Neural progenitor cell (in vitro differentiated cells): Measurements from ENCODE around the gene SART1. TPM values are rescaled to one million over a fixed set of nuclear protein-coding genes. Genes with fewer than 3 reads are reported as not detected.
A peak's percentile ranks its signal among the peaks of the same experiment; 100 is the strongest.

Experiments
- DNase-seq: peaks from one replicate; pipeline ENCODE4 v3.0.0-alpha.2; 2016; ENCODE audit warnings: low spot score
- H2AFZ ChIP-seq: fragments of 200-600 bp; sonication (generic); replicated peaks from 2 replicates; pipeline ENCODE4 v1.6.1; 2016; ENCODE audit warnings: antibody characterized with exemption
- H3F3A ChIP-seq: fragments of 200-600 bp; sonication (generic); 2 replicates; pipeline ENCODE4 v1.6.1; 2016; ENCODE audit warnings: antibody characterized with exemption, low read depth
- H3K27ac ChIP-seq: fragments of 200-600 bp; sonication (generic); 2 replicates; pipeline ENCODE4 v1.5.1; 2016; ENCODE audit warnings: mild to moderate bottlenecking
- H3K27me3 ChIP-seq: fragments of 200-600 bp; sonication (generic); 2 replicates; pipeline ENCODE4 v1.6.1; 2016; ENCODE audit warnings: mild to moderate bottlenecking, moderate library complexity
- H3K36me3 ChIP-seq: fragments of 200-600 bp; sonication (generic); 2 replicates; pipeline ENCODE4 v1.5.1; 2016
- H3K4me1 ChIP-seq: fragments of 200-600 bp; sonication (generic); 2 replicates; pipeline ENCODE4 v1.6.1; 2016; ENCODE audit warnings: mixed run types
- H3K4me2 ChIP-seq: fragments of 200-600 bp; sonication (generic); 2 replicates; pipeline ENCODE4 v1.6.1; 2016
- H3K4me3 ChIP-seq: fragments of 200-600 bp; sonication (generic); 2 replicates; pipeline ENCODE4 v1.5.1; 2016
- H3K79me2 ChIP-seq: fragments of 200-600 bp; sonication (generic); 2 replicates; pipeline ENCODE4 v1.6.1; 2016; ENCODE audit warnings: low read depth
- H3K9ac ChIP-seq: fragments of 200-600 bp; sonication (generic); 2 replicates; pipeline ENCODE4 v1.6.1; 2016
- H3K9me3 ChIP-seq: fragments of 200-600 bp; sonication (generic); 2 replicates; pipeline ENCODE4 v1.5.1; 2016; ENCODE audit warnings: low read depth
- H4K20me1 ChIP-seq: fragments of 200-600 bp; sonication (generic); 2 replicates; pipeline ENCODE4 v1.6.1; 2016; ENCODE audit warnings: low read depth
- H3K27ac Mint-ChIP-seq: 3 replicates; pipeline ENCODE4 v1.8.0; 2021; ENCODE audit warnings: mixed read lengths
- H3K27me3 Mint-ChIP-seq: 2 replicates; pipeline ENCODE4 v1.8.0; 2022; ENCODE audit warnings: low read depth, mild to moderate bottlenecking, inconsistent platforms, moderate library complexity, mixed read lengths; ENCODE audit not compliant: insufficient read depth
- H3K36me3 Mint-ChIP-seq: 3 replicates; pipeline ENCODE4 v1.8.0; 2021; ENCODE audit warnings: mixed read lengths
- H3K4me1 Mint-ChIP-seq: 3 replicates; pipeline ENCODE4 v1.8.0; 2021; ENCODE audit warnings: mixed read lengths
- H3K4me3 Mint-ChIP-seq: 3 replicates; pipeline ENCODE4 v1.8.0; 2021; ENCODE audit warnings: mild to moderate bottlenecking, moderate library complexity, mixed read lengths
- H3K9me3 Mint-ChIP-seq: 3 replicates; pipeline ENCODE4 v1.8.0; 2020; ENCODE audit warnings: mixed read lengths
- EZH2 ChIP-seq: fragments of 200-600 bp; sonication (generic); IDR thresholded peaks from 2 replicates; pipeline ENCODE4 v1.6.1; 2017; ENCODE audit warnings: antibody characterized with exemption, mild to moderate bottlenecking, moderate library complexity
- EZH2phosphoT487 ChIP-seq: fragments of 200-600 bp; sonication (generic); IDR thresholded peaks from 2 replicates; pipeline ENCODE4 v1.6.1; 2017; ENCODE audit warnings: antibody characterized with exemption
- total RNA-seq: library from RNA; depleted of rRNA; stranded (reverse); fragments of >200 nt; gene quantifications from 2 replicates; pipeline ENCODE4 v1.2.3, GENCODE V29; 2015; ENCODE audit warnings: low replicate concordance
- TF ChIP-seq, protein P1 (sequence below): fragments of 200-600 bp; sonication (generic); IDR thresholded peaks from 2 replicates; pipeline ENCODE4 v1.5.1; 2017; ENCODE audit warnings: antibody characterized with exemption, mild to moderate bottlenecking

The SART1 gene
- total RNA-seq, 1 donor from 2014 or later = 8.6 TPM

DNA sequence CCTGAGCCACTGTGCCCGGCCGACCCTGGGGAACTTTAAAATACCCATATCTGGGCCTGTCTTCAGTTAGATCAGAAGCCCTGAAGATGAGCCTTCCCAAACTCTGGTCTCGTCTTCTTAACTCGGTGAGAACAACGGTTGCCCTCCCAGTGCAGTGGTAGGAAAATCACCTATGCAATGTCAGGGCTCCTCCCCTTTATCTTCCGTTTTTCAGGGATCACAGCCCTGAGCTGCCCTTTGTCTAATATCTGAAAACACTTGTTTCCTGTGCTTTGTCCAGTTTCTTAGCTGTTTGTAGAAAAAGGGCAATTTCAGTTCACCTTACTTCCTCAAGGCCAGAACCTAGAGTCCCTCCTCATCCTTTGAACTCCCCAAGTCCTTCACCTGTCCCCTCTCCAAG, 32.9 kb upstream of the SART1 start:
- H3K27ac Mint-ChIP-seq = peak overlapping the region; percentile 19
- Histone ChIP-seq H3K27ac (no peak overlapping the region), H3K4me2 (no peak overlapping the region), H3K36me3 (no peaks in the 10 kb centered on the region), H3F3A (no peaks in the 10 kb centered on the region), H3K9me3 (no peaks in the 10 kb centered on the region), H3K9ac (no peak overlapping the region), H2AFZ (no peak overlapping the region), H3K79me2 (no peaks in the 10 kb centered on the region), H3K27me3 (no peaks in the 10 kb centered on the region), H3K4me3 (no peak overlapping the region), H3K4me1 (no peaks in the 10 kb centered on the region), H4K20me1 (no peaks in the 10 kb centered on the region)
- no peak for DNase-seq
- peaks cover 9% of the 10 kb centered on the region for H3K27me3 Mint-ChIP-seq
- no peaks in the 10 kb centered on the region for H3K9me3 Mint-ChIP-seq
- peaks cover 16% of the 10 kb centered on the region for H3K4me1 Mint-ChIP-seq
- TF ChIP-seq, protein P1, sequence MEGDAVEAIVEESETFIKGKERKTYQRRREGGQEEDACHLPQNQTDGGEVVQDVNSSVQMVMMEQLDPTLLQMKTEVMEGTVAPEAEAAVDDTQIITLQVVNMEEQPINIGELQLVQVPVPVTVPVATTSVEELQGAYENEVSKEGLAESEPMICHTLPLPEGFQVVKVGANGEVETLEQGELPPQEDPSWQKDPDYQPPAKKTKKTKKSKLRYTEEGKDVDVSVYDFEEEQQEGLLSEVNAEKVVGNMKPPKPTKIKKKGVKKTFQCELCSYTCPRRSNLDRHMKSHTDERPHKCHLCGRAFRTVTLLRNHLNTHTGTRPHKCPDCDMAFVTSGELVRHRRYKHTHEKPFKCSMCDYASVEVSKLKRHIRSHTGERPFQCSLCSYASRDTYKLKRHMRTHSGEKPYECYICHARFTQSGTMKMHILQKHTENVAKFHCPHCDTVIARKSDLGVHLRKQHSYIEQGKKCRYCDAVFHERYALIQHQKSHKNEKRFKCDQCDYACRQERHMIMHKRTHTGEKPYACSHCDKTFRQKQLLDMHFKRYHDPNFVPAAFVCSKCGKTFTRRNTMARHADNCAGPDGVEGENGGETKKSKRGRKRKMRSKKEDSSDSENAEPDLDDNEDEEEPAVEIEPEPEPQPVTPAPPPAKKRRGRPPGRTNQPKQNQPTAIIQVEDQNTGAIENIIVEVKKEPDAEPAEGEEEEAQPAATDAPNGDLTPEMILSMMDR = no peak
- TF ChIP-seq EZH2phosphoT487 (no peak), EZH2 (no peak)
- no peak overlapping the region for H3K4me3 Mint-ChIP-seq
- no peaks in the 10 kb centered on the region for H3K36me3 Mint-ChIP-seq

DNA sequence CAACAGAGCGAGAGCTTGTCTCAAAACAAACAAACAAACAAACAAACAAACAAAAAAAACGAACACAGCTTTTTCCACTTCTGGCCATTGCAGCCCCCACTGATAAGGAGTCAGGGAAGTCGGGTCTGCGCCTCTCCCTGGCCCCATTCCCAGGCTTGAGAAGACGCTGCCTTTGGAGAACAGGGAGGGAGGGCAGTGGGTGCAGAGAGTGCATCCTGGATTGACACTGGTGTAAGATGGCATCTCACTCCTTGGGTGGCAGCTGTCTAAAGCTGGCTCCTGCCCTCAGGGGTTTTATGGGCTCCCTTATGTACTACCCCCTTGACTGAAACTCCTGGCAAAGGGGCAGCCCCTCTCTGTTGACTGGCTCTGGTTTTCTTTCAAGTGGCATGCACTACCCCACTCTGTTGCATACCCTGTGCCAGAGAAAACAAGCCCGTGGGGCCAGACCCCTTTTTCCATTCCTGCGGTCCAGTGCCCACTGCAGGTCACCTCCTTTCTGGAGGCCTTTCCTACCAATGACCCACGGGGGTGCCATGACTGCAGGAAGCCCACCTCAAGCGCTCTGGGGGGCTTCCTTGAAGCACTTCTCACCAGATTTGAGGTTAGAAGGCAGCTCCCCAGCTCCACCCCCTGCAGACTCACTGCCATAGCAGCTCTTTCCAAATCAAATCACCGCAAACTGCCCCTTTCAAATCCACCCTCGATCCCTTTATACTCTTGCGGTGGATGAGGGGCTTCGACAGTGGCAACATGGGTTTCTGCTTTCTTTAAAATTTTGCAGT, 29.6 kb upstream of the SART1 start:
- Histone ChIP-seq H3K9me3 (no peaks in the 10 kb centered on the region), H3K36me3 (no peaks in the 10 kb centered on the region), H3K79me2 (no peaks in the 10 kb centered on the region), H3K27ac (no peak overlapping the region), H3K4me1 (no peaks in the 10 kb centered on the region), H3F3A (no peaks in the 10 kb centered on the region), H3K9ac (no peak overlapping the region), H3K4me3 (no peak overlapping the region), H3K27me3 (no peaks in the 10 kb centered on the region), H3K4me2 (no peak overlapping the region), H2AFZ (peak overlapping the region; percentile 74), H4K20me1 (no peaks in the 10 kb centered on the region)
- Mint-ChIP-seq H3K36me3 (no peaks in the 10 kb centered on the region), H3K4me3 (peak overlapping the region; percentile 41), H3K4me1 (peaks cover 16% of the 10 kb centered on the region), H3K27ac (no peak overlapping the region), H3K27me3 (peaks cover 9% of the 10 kb centered on the region), H3K9me3 (no peaks in the 10 kb centered on the region)
- TF ChIP-seq EZH2 (no peak), EZH2phosphoT487 (no peak)
- TF ChIP-seq, protein P1 = no peak
- DNase-seq = peak; percentile 35

DNA sequence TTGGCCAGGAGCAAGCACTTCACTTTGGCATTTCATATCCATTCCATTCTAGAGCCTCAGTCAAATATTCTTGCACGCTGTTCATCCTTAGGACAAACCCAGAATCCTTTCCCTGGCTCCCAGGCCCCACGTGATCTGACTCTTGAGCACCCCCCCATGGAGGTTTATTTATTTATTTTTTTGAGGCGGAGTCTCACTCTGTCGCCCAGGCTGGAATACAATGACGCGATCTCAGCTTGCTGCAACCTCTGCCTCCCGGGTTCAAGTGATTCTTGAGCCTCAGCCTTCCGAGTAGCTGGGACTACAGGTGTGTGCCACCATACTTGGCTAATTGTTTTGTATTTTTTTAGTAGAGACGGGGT, 29.0 kb upstream of the SART1 start:
- TF ChIP-seq EZH2phosphoT487 = no peak
- TF ChIP-seq, protein P1 = peak; percentile 41
- no peak for TF ChIP-seq EZH2
- Mint-ChIP-seq H3K4me1 (peaks cover 20% of the 10 kb centered on the region), H3K36me3 (no peaks in the 10 kb centered on the region), H3K27ac (no peak overlapping the region), H3K27me3 (peaks cover 9% of the 10 kb centered on the region), H3K4me3 (no peak overlapping the region), H3K9me3 (no peaks in the 10 kb centered on the region)
- Histone ChIP-seq H2AFZ (peak overlapping the region; percentile 74), H3K27me3 (no peaks in the 10 kb centered on the region), H3K9ac (no peak overlapping the region), H3K9me3 (no peaks in the 10 kb centered on the region), H3K4me1 (no peaks in the 10 kb centered on the region), H3K79me2 (no peaks in the 10 kb centered on the region), H3K4me3 (no peak overlapping the region), H4K20me1 (no peaks in the 10 kb centered on the region), H3K27ac (no peak overlapping the region), H3K36me3 (no peaks in the 10 kb centered on the region), H3K4me2 (no peak overlapping the region), H3F3A (peaks cover 4% of the 10 kb centered on the region)
- peak; percentile 57 for DNase-seq
